HepG2 (cell line): ENCODE data around the gene SLC19A1. TPM values are rescaled to one million over a fixed set of nuclear protein-coding genes. Genes with fewer than 3 reads are reported as not detected.

Source experiments
- KLF16 ChIP-seq, 2 experiments: sonication (generic) in 1 of 2; formaldehyde crosslinking in 1 of 2; IDR thresholded peaks; 2 replicates each; pipeline versions ENCODE4 v1.6.1 to v1.8.0; 2016 to 2023; ENCODE audit warnings: missing genetic modification reagents in 2 of 2, missing compliant biosample characterization in 1 of 2
- NFE2L2 ChIP-seq: fragments of 150-350 bp; IDR thresholded peaks from 2 replicates; pipeline ENCODE4 v1.6.1; 2014; ENCODE audit warnings: low read length
- NR2F6 ChIP-seq, 2 experiments: IDR thresholded peaks; 2 replicates each; pipeline ENCODE4 v1.6.1; 2016; ENCODE audit warnings: antibody characterized with exemption in 1 of 2, mild to moderate bottlenecking in 1 of 2
- PHF21A ChIP-seq: sonication (generic); formaldehyde crosslinking; IDR thresholded peaks from 2 replicates; pipeline ENCODE4 v1.5.0; 2020; ENCODE audit warnings: mild to moderate bottlenecking, missing genetic modification reagents
- SRSF4 ChIP-seq: fragments of 200-400 bp; formaldehyde crosslinking; IDR thresholded peaks from one replicate; pipeline ENCODE4 v1.6.1; 2018; ENCODE audit warnings: mild to moderate bottlenecking, low read depth, low read length, moderate library complexity; ENCODE audit not compliant: poor library complexity, severe bottlenecking
- TAF15 ChIP-seq: fragments of 200-400 bp; formaldehyde crosslinking; IDR thresholded peaks from one replicate; pipeline ENCODE4 v1.6.1; 2018; ENCODE audit warnings: mild to moderate bottlenecking, low read depth, low read length; ENCODE audit not compliant: poor library complexity, severe bottlenecking
- ZFX ChIP-seq: sonication (generic); formaldehyde crosslinking; IDR thresholded peaks from 2 replicates; pipeline ENCODE4 v1.4.0; 2020; ENCODE audit warnings: mild to moderate bottlenecking, low read depth, missing genetic modification reagents, moderate library complexity
- ZNF180 ChIP-seq: sonication (generic); formaldehyde crosslinking; IDR thresholded peaks from 2 replicates; pipeline ENCODE4 v1.4.0; 2020; ENCODE audit warnings: low read depth, missing genetic modification reagents, borderline replicate concordance
- polyA plus RNA-seq, 8 experiments: library from polyadenylated mRNA; depleted of rRNA in 3 of 8; stranded (reverse) in 7 of 8; unstranded in 1 of 8; fragments of >200 nt; fragmentation: Illumina TruSeq in 4 of 8; extraction: Trizol in 4 of 8; gene quantifications; 2 replicates each; pipeline versions ENCODE4 v1.2.1 to v1.2.3, GENCODE V29; 2011 to 2016; ENCODE audit warnings: low read depth in 4 of 8, missing spikeins in 1 of 8, mixed read lengths in 1 of 8; ENCODE audit not compliant: insufficient read depth in 1 of 8
- total RNA-seq, 5 experiments: library from RNA; depleted of rRNA; stranded (reverse); fragments of >200 nt; fragmentation: Illumina TruSeq; extraction: Trizol; gene quantifications; 2 replicates each; pipeline ENCODE4 v1.2.3, GENCODE V29; 2016; ENCODE audit warnings: low read depth in 1 of 5
- TF ChIP-seq, protein P1 (sequence below): sonication (generic); formaldehyde crosslinking; IDR thresholded peaks from 2 replicates; pipeline ENCODE4 v1.4.0; 2020; ENCODE audit warnings: missing genetic modification reagents
- TF ChIP-seq, protein P2 (sequence below): sonication (generic); formaldehyde crosslinking; IDR thresholded peaks from 2 replicates; pipeline ENCODE4 v1.4.0; 2020; ENCODE audit warnings: missing genetic modification reagents, mild to moderate bottlenecking, borderline replicate concordance
- TF ChIP-seq, protein P3 (sequence below): sonication (generic); formaldehyde crosslinking; IDR thresholded peaks from 2 replicates; pipeline ENCODE4 v1.4.0; 2020; ENCODE audit warnings: missing genetic modification reagents

The SLC19A1 gene
- total and polyA plus RNA-seq, 2 of the 13 experiments (the other 11 are each of a cell fraction or from before 2014, with no cell fraction given) = 21.8 to 23.0 TPM

DNA sequence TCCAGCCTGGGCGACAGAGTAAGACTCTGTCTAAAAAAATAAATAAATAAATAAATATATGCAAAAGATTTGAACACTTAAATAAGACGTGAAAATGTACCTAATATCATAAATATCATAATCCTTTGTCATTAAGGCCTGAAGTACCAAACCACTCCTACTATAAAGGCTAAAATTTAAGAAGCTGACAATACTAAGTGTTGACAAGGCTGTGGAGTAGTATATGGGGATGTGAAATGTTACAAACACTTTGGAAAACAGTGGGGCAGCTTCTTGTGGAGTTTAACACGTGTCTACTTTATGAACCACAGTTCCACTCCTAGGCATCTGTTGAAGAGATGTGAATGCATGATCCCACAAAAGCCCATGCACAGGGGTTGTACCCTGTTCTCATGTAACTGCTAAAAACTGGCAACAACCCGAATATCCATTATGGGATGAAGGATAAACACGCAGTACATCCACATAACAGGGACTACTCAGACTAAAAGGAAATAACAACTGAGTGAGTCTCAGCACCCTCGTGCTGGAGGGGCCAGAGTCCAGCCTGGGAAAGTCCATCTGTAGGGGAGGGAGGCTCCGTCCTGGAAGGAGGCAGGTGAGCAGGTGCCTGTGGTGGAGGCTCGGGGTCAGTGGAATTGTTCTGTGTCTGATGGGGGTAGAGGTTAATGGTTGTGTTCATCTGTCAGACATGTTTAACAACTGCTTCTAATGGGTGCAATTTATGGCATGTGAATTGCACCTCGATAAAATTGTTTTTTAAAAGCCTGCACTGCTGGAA lies 6.7 kb upstream of the SLC19A1 start (continued):
- TF ChIP-seq ZFX (CRISPR knock-in tag) (no peak), SRSF4 (no peak), PHF21A (CRISPR knock-in tag) (no peak), ZNF180 (no peak), NR2F6 (IDR thresholded peaks at IDR 0.05) (no peak), NR2F6 (CRISPR knock-in tag; IDR thresholded peaks at IDR 0.05) (peak; percentile 20; the same call in 1 of the 2 replicates), NFE2L2 (no peak), TAF15 (no peak), KLF16 (CRISPR knock-in tag; IDR thresholded peaks at IDR 0.05) (no peak)
- TF ChIP-seq, protein P1, sequence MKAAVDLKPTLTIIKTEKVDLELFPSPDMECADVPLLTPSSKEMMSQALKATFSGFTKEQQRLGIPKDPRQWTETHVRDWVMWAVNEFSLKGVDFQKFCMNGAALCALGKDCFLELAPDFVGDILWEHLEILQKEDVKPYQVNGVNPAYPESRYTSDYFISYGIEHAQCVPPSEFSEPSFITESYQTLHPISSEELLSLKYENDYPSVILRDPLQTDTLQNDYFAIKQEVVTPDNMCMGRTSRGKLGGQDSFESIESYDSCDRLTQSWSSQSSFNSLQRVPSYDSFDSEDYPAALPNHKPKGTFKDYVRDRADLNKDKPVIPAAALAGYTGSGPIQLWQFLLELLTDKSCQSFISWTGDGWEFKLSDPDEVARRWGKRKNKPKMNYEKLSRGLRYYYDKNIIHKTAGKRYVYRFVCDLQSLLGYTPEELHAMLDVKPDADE (CRISPR knock-in tag) = no peak
- TF ChIP-seq, protein P2, sequence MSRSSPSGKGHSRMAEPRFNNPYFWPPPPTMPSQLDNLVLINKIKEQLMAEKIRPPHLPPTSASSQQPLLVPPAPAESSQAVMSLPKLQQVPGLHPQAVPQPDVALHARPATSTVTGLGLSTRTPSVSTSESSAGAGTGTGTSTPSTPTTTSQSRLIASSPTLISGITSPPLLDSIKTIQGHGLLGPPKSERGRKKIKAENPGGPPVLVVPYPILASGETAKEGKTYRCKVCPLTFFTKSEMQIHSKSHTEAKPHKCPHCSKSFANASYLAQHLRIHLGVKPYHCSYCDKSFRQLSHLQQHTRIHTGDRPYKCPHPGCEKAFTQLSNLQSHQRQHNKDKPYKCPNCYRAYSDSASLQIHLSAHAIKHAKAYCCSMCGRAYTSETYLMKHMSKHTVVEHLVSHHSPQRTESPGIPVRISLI = no peak
- TF ChIP-seq, protein P3, sequence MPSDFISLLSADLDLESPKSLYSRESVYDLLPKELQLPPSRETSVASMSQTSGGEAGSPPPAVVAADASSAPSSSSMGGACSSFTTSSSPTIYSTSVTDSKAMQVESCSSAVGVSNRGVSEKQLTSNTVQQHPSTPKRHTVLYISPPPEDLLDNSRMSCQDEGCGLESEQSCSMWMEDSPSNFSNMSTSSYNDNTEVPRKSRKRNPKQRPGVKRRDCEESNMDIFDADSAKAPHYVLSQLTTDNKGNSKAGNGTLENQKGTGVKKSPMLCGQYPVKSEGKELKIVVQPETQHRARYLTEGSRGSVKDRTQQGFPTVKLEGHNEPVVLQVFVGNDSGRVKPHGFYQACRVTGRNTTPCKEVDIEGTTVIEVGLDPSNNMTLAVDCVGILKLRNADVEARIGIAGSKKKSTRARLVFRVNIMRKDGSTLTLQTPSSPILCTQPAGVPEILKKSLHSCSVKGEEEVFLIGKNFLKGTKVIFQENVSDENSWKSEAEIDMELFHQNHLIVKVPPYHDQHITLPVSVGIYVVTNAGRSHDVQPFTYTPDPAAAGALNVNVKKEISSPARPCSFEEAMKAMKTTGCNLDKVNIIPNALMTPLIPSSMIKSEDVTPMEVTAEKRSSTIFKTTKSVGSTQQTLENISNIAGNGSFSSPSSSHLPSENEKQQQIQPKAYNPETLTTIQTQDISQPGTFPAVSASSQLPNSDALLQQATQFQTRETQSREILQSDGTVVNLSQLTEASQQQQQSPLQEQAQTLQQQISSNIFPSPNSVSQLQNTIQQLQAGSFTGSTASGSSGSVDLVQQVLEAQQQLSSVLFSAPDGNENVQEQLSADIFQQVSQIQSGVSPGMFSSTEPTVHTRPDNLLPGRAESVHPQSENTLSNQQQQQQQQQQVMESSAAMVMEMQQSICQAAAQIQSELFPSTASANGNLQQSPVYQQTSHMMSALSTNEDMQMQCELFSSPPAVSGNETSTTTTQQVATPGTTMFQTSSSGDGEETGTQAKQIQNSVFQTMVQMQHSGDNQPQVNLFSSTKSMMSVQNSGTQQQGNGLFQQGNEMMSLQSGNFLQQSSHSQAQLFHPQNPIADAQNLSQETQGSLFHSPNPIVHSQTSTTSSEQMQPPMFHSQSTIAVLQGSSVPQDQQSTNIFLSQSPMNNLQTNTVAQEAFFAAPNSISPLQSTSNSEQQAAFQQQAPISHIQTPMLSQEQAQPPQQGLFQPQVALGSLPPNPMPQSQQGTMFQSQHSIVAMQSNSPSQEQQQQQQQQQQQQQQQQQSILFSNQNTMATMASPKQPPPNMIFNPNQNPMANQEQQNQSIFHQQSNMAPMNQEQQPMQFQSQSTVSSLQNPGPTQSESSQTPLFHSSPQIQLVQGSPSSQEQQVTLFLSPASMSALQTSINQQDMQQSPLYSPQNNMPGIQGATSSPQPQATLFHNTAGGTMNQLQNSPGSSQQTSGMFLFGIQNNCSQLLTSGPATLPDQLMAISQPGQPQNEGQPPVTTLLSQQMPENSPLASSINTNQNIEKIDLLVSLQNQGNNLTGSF (CRISPR knock-in tag) = no peak
